Type B pancreatic cell (in vitro differentiated cells): ENCODE measurements around the gene SHROOM3. TPM values are rescaled to one million over a fixed set of nuclear protein-coding genes. Genes with fewer than 3 reads are reported as not detected.

Experiments used
- DNase-seq: peaks from one replicate; pipeline ENCODE4 v3.0.0; 2021; ENCODE audit warnings: mixed read lengths; ENCODE audit not compliant: unreplicated experiment; ENCODE audit errors: extremely low spot score
- H3K27ac Mint-ChIP-seq: 2 replicates; pipeline ENCODE4 v1.8.0; 2021; ENCODE audit warnings: mild to moderate bottlenecking, mixed read lengths
- H3K27me3 Mint-ChIP-seq: 2 replicates; pipeline ENCODE4 v1.8.0; 2021; ENCODE audit warnings: mixed read lengths
- H3K36me3 Mint-ChIP-seq: 2 replicates; pipeline ENCODE4 v1.8.0; 2021; ENCODE audit warnings: mixed read lengths
- H3K4me1 Mint-ChIP-seq: one replicate; pipeline ENCODE4 v1.8.0; 2021; ENCODE audit warnings: mixed read lengths; ENCODE audit not compliant: unreplicated experiment
- H3K4me3 Mint-ChIP-seq: 2 replicates; pipeline ENCODE4 v1.8.0; 2021; ENCODE audit warnings: mild to moderate bottlenecking, mixed read lengths
- H3K9me3 Mint-ChIP-seq: 2 replicates; pipeline ENCODE4 v1.8.0; 2021; ENCODE audit warnings: mixed read lengths
- total RNA-seq: library from RNA; stranded (reverse); gene quantifications from 2 replicates; pipeline ENCODE4 v1.2.1, GENCODE V29; 2021; ENCODE audit warnings: low replicate concordance
- TF ChIP-seq, protein P1 (sequence below): fragments of 200-600 bp; sonication (generic); conservative IDR thresholded peaks from 2 replicates; pipeline ENCODE4 v1.5.0; 2021; ENCODE audit warnings: antibody characterized with exemption, mild to moderate bottlenecking

The SHROOM3 gene
- total RNA-seq, 1 donor from 2014 or later = 38.6 TPM

DNA sequence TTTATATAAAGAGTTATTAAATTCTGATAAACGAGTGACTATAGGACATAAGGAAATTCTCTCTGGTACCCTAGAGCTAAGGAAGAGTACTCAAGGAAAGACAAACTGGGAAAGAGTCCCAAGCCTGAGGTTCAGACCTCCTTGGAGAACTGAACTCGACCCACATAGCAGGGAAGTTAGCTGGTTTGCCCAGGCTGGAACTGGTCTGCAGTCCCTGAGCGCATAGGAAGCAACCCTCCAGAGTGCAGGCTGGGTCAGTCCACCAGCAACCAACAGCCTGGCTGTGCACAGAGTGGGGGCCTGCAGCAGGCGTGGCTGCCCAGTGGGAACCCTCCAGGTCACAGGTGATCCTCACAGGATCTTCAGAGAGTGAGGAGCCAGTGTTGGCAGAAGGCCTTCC, 348.8 kb downstream of the SHROOM3 start:
- Mint-ChIP-seq H3K27me3 (no peaks in the 10 kb centered on the region), H3K4me3 (no peak overlapping the region), H3K9me3 (peaks cover 4% of the 10 kb centered on the region), H3K4me1 (peaks cover 6% of the 10 kb centered on the region), H3K36me3 (peaks cover 21% of the 10 kb centered on the region), H3K27ac (no peak overlapping the region)
- no peak for DNase-seq
- TF ChIP-seq, protein P1, sequence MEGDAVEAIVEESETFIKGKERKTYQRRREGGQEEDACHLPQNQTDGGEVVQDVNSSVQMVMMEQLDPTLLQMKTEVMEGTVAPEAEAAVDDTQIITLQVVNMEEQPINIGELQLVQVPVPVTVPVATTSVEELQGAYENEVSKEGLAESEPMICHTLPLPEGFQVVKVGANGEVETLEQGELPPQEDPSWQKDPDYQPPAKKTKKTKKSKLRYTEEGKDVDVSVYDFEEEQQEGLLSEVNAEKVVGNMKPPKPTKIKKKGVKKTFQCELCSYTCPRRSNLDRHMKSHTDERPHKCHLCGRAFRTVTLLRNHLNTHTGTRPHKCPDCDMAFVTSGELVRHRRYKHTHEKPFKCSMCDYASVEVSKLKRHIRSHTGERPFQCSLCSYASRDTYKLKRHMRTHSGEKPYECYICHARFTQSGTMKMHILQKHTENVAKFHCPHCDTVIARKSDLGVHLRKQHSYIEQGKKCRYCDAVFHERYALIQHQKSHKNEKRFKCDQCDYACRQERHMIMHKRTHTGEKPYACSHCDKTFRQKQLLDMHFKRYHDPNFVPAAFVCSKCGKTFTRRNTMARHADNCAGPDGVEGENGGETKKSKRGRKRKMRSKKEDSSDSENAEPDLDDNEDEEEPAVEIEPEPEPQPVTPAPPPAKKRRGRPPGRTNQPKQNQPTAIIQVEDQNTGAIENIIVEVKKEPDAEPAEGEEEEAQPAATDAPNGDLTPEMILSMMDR = no peak

DNA sequence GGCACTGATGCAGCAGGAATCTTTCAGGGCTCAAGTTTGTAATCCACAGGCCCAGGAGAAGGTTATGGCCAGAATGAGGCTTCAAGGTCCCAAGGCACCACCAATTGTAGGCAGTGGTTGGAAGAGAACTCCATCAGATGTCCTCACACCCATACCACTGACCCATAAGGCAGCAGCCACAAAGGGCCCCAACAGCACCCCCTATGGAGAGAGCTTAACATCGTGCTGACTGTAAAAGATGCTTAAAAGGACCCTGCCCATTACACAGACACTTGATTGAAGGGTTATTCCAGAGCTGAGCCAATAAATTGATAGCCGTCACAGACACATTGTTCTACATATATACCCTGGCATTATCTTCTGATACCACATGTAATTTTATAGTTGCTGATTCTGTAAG, 349.2 kb downstream of the SHROOM3 start:
- no peak overlapping the region for H3K4me3 Mint-ChIP-seq
- peaks cover 4% of the 10 kb centered on the region for H3K9me3 Mint-ChIP-seq
- H3K36me3 Mint-ChIP-seq = peaks cover 17% of the 10 kb centered on the region
- peaks cover 6% of the 10 kb centered on the region for H3K4me1 Mint-ChIP-seq
- H3K27me3 Mint-ChIP-seq = no peaks in the 10 kb centered on the region
- no peak overlapping the region for H3K27ac Mint-ChIP-seq
- DNase-seq = no peak
- TF ChIP-seq, protein P1 = no peak

DNA sequence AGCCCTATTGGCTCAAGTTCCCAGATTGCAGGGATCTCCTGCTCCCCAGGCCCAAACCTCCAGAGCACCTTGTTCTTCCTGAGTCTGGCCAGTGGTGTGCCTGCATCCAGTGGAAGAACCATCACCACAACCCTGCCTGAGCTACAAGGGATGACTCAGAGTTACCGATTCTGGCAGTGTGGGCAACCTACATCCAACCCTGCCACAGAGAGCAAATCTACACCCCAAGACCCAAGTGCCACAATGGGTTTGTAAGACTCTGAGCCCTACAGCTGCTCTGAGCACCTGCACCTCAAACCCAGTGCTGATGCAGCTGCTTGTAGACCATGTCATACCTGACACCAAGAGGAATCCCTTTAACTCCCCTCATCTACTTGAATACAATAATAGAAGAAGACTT, 352.9 kb downstream of the SHROOM3 start:
- H3K9me3 Mint-ChIP-seq = no peaks in the 10 kb centered on the region
- DNase-seq = no peak
- no peaks in the 10 kb centered on the region for H3K36me3 Mint-ChIP-seq
- no peak overlapping the region for H3K27ac Mint-ChIP-seq
- no peaks in the 10 kb centered on the region for H3K4me1 Mint-ChIP-seq
- no peak overlapping the region for H3K4me3 Mint-ChIP-seq
- no peaks in the 10 kb centered on the region for H3K27me3 Mint-ChIP-seq
- TF ChIP-seq, protein P1 = no peak

DNA sequence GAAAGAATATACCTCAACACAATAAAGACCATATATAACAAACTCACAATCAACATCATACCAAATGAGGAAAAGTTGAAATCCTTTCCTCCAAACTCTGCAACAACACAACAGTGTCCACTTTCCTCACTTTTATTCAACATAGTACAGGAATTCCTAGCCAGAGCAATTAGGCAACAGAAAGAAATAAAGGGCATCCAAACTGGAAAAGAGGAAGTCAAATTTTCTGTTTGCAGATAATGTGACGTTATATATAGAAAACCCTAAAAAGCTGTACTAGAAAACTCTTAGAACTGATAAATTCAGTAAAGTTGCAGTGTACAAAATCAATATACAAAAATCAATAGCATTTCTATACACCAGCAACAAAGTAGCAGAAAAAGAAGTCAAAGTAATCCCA, 355.3 kb downstream of the SHROOM3 start:
- no peaks in the 10 kb centered on the region for H3K9me3 Mint-ChIP-seq
- no peaks in the 10 kb centered on the region for H3K4me1 Mint-ChIP-seq
- no peaks in the 10 kb centered on the region for H3K36me3 Mint-ChIP-seq
- no peak overlapping the region for H3K4me3 Mint-ChIP-seq
- H3K27me3 Mint-ChIP-seq = no peaks in the 10 kb centered on the region
- TF ChIP-seq, protein P1 = no peak
- DNase-seq = no peak
- no peak overlapping the region for H3K27ac Mint-ChIP-seq

DNA sequence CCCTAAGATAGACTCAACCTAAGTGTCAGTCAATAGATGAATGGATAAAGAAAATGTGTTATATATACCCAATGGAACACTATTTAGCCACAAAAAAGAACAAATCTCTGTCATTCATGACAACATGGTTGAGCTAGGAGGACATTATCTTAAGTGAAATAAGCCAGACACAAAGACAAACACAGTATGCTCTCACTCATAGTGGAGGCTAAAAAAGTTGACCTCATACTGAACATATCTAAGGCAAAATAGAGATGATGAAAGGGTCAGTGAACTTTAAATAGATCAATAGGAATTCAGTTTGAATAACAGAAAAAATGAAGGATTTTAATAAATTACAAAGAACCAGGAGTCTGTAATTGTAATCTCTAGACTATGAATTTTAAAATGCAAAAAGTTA, 356.4 kb downstream of the SHROOM3 start:
- Mint-ChIP-seq H3K27me3 (no peaks in the 10 kb centered on the region), H3K4me3 (no peak overlapping the region), H3K36me3 (no peaks in the 10 kb centered on the region), H3K9me3 (no peaks in the 10 kb centered on the region), H3K4me1 (no peaks in the 10 kb centered on the region), H3K27ac (no peak overlapping the region)
- TF ChIP-seq, protein P1 = no peak
- DNase-seq = no peak

DNA sequence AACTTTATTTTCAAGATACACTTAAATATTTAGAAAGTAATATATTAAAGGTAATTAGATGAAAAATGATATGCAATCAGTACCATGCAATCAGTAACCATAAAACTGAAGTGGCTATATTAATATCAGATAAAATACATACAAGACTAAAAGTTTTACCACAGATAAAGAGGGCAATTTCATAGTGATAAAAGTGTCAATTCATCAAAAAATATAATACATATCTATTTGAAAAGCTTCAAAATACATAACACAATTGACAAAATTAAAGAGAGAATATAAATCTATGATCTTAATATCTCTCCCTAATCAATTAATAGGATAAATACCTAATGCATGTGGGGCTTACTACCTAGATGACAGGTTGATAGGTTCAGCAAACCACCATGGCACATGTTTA, 357.4 kb downstream of the SHROOM3 start:
- Mint-ChIP-seq H3K4me3 (no peak overlapping the region), H3K4me1 (no peaks in the 10 kb centered on the region), H3K27ac (no peak overlapping the region), H3K9me3 (no peaks in the 10 kb centered on the region), H3K27me3 (no peaks in the 10 kb centered on the region), H3K36me3 (no peaks in the 10 kb centered on the region)
- TF ChIP-seq, protein P1 = no peak
- no peak for DNase-seq
